ENCODE data around the gene CIAO2A. TPM values are rescaled to one million over a fixed set of nuclear protein-coding genes. Genes with fewer than 3 reads are reported as not detected.
"Not testable (repeated sequence)": the region's sequence is repeated elsewhere in the genome, so short reads cannot be mapped to it uniquely, and the experiment has no call there.

CIAO2A gene
- total RNA-seq, 1 donor from 2014 or later: 52.6 TPM

- Mint-ChIP-seq H3K9me3 (ENCODE audit: low read depth) (no peaks in the 10 kb centered on the region), H3K27ac (peak overlapping the region; percentile 49), H3K27me3 (no peaks in the 10 kb centered on the region), H3K36me3 (ENCODE audit: insufficient read depth) (peaks cover 13% of the 10 kb centered on the region), H3K4me1 (ENCODE audit: low read depth) (peaks cover 22% of the 10 kb centered on the region), H3K4me3 (ENCODE audit: low read depth) (no peak overlapping the region)
- DNase-seq (ENCODE audit: low spot score, unreplicated experiment): no peak
- TF ChIP-seq CTCF (IDR thresholded peaks at IDR 0.05; ENCODE audit: unreplicated experiment): no peak
These were observed 18.6 kb upstream of the CIAO2A start for GRCh38 chr15:64112073-64112772.

GRCh38 chr15:64111679-64112050, 18.0 kb upstream of the CIAO2A start:
- Mint-ChIP-seq H3K27me3 (no peaks in the 10 kb centered on the region), H3K4me1 (ENCODE audit: low read depth) (peaks cover 22% of the 10 kb centered on the region), H3K36me3 (ENCODE audit: insufficient read depth) (peaks cover 10% of the 10 kb centered on the region), H3K4me3 (ENCODE audit: low read depth) (no peak overlapping the region), H3K9me3 (ENCODE audit: low read depth) (no peaks in the 10 kb centered on the region), H3K27ac (peak overlapping the region; percentile 49)
- TF ChIP-seq CTCF (IDR thresholded peaks at IDR 0.05; ENCODE audit: unreplicated experiment): no peak
- DNase-seq (ENCODE audit: low spot score, unreplicated experiment): no peak

- H3K27me3 Mint-ChIP-seq: no peaks in the 10 kb centered on the region
- no peak for TF ChIP-seq CTCF (IDR thresholded peaks at IDR 0.05; ENCODE audit: unreplicated experiment)
- peaks cover 22% of the 10 kb centered on the region for H3K4me1 Mint-ChIP-seq (ENCODE audit: low read depth)
- H3K36me3 Mint-ChIP-seq (ENCODE audit: insufficient read depth): peaks cover 10% of the 10 kb centered on the region
- no peaks in the 10 kb centered on the region for H3K9me3 Mint-ChIP-seq (ENCODE audit: low read depth)
- peak overlapping the region; percentile 62 for H3K27ac Mint-ChIP-seq
- no peak overlapping the region for H3K4me3 Mint-ChIP-seq (ENCODE audit: low read depth)
- no peak for DNase-seq (ENCODE audit: low spot score, unreplicated experiment)
These were observed 17.5 kb upstream of the CIAO2A start for GRCh38 chr15:64110950-64111678.

- not testable (repeated sequence) for H3K4me3 Mint-ChIP-seq (ENCODE audit: low read depth); DNase-seq (ENCODE audit: low spot score, unreplicated experiment); H3K27me3 Mint-ChIP-seq; H3K9me3 Mint-ChIP-seq (ENCODE audit: low read depth)
- Mint-ChIP-seq H3K36me3 (ENCODE audit: insufficient read depth) (peaks cover 10% of the 10 kb centered on the region), H3K4me1 (ENCODE audit: low read depth) (peaks cover 22% of the 10 kb centered on the region), H3K27ac (peak overlapping the region; percentile 62)
These were observed 16.6 kb upstream of the CIAO2A start for GRCh38 chr15:64110108-64110701.

GRCh38 chr15:64107337-64107736, 13.7 kb upstream of the CIAO2A start:
- Mint-ChIP-seq H3K4me1 (ENCODE audit: low read depth) (peaks cover 16% of the 10 kb centered on the region), H3K27me3 (no peaks in the 10 kb centered on the region), H3K27ac (no peak overlapping the region), H3K4me3 (ENCODE audit: low read depth) (no peak overlapping the region), H3K36me3 (ENCODE audit: insufficient read depth) (peaks cover 2% of the 10 kb centered on the region), H3K9me3 (ENCODE audit: low read depth) (no peaks in the 10 kb centered on the region)
- TF ChIP-seq CTCF (IDR thresholded peaks at IDR 0.05; ENCODE audit: unreplicated experiment): no peak
- no peak for DNase-seq (ENCODE audit: low spot score, unreplicated experiment)
